Measurements from ENCODE around the gene ABHD16A. TPM values are rescaled to one million over a fixed set of nuclear protein-coding genes. Genes with fewer than 3 reads are reported as not detected.
"Not testable (repeated sequence)": the region's sequence is repeated elsewhere in the genome, so short reads cannot be mapped to it uniquely, and the experiment has no call there.

Gene ABHD16A
- total and polyA plus RNA-seq, 4 donors = 26.6 to 59.4 (median 34.9) TPM

DNA sequence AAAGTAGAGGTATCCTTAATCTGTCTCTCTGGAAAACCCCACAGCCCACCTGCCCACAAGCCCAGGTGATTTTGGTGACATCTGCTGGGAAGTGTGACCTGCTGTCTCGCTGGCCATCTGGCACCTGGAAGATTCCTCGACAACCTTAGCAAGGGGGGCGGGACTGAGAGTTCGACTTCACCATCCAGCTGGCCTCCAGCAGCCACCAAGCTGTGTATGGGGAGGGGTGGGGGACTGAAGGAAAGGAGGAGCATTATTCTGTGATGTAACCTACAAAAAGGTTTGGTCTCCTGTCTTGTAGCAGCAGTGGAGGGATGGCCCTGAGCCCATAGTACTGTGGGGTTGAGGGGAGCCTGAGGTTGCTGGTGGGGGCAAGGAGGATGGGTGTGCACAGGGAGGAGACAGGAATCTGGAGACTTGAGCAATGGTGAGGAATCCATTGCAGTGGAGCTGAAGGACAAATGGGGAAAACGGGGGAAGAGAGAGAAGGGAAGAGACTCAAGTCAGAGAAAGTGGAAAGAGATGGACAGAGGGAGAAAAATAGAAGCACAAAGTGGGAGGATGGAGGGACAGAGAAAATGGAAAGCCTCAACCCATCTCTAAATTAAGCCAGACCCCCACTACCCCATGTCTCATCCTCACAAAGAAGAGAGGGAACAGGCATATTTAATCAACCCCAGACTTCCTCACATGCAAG is 7.5 kb upstream of the ABHD16A start:
- Histone ChIP-seq H3K27ac (ENCODE audit: low read depth in 1 of 2, low read length in 2 of 2) (no peak overlapping the region), H3K36me3 (ENCODE audit: control insufficient read depth in 4 of 4, insufficient read depth in 3 of 4, low read depth in 1 of 4, low read length in 3 of 4) (no peaks in the 10 kb centered on the region), H3K9me3 (ENCODE audit: control insufficient read depth in 4 of 4, low read length in 3 of 4) (no peaks in the 10 kb centered on the region), H3K4me1 (ENCODE audit: control insufficient read depth in 4 of 4, insufficient read depth in 4 of 4, low read length in 3 of 4) (no peaks in the 10 kb centered on the region), H3K27me3 (ENCODE audit: control insufficient read depth in 4 of 4, insufficient read depth in 4 of 4, low read length in 3 of 4) (no peaks in the 10 kb centered on the region), H3K4me3 (ENCODE audit: low read depth in 1 of 3, low read length in 3 of 3) (no peak overlapping the region), H3K9ac (ENCODE audit: low read depth in 1 of 2, low read length in 2 of 2) (no peak overlapping the region)
- 66% methylated on average over 5 of the region's 5 CpGs for WGBS
- DNase-seq (ENCODE audit: low spot score) = no peak
- TF ChIP-seq YY1 (IDR thresholded peaks at IDR 0.05) (no peak), SP1 (IDR thresholded peaks at IDR 0.05) (no peak), RAD21 (IDR thresholded peaks at IDR 0.05) (no peak), NR2F2 (IDR thresholded peaks at IDR 0.05) (no peak), JUND (IDR thresholded peaks at IDR 0.05) (no peak)
- TF ChIP-seq, protein P1, sequence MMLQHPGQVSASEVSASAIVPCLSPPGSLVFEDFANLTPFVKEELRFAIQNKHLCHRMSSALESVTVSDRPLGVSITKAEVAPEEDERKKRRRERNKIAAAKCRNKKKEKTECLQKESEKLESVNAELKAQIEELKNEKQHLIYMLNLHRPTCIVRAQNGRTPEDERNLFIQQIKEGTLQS (IDR thresholded peaks at IDR 0.05) = no peak
- TF ChIP-seq, protein P2, sequence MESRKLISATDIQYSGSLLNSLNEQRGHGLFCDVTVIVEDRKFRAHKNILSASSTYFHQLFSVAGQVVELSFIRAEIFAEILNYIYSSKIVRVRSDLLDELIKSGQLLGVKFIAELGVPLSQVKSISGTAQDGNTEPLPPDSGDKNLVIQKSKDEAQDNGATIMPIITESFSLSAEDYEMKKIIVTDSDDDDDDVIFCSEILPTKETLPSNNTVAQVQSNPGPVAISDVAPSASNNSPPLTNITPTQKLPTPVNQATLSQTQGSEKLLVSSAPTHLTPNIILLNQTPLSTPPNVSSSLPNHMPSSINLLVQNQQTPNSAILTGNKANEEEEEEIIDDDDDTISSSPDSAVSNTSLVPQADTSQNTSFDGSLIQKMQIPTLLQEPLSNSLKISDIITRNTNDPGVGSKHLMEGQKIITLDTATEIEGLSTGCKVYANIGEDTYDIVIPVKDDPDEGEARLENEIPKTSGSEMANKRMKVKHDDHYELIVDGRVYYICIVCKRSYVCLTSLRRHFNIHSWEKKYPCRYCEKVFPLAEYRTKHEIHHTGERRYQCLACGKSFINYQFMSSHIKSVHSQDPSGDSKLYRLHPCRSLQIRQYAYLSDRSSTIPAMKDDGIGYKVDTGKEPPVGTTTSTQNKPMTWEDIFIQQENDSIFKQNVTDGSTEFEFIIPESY (IDR thresholded peaks at IDR 0.05) = no peak

DNA sequence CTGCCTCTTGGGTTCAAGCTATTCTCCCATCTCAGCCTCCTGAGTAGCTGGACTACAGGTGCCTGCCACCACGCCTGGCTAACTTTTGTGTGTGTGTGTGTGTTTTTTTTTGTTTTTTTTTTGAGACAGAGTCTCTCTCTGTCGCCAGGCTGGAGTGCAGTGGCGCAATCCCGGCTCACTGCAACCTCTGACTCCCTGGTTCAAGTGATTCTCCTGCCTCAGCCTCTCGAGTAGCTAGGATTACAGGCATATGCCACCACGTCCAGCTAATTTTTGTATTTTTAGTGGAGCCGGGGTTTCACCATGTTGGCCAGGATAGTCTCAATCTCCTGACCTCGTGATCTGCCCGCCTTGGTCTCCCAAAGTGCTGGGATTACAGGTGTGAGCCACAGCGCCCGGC is 6.0 kb upstream of the ABHD16A start:
- not testable (repeated sequence) for H3K4me1 ChIP-seq (ENCODE audit: control insufficient read depth in 4 of 4, insufficient read depth in 4 of 4, low read length in 3 of 4); H3K9ac ChIP-seq (ENCODE audit: low read depth in 1 of 2, low read length in 2 of 2); H3K4me3 ChIP-seq (ENCODE audit: low read depth in 1 of 3, low read length in 3 of 3); H3K27ac ChIP-seq (ENCODE audit: low read depth in 1 of 2, low read length in 2 of 2); H3K27me3 ChIP-seq (ENCODE audit: control insufficient read depth in 4 of 4, insufficient read depth in 4 of 4, low read length in 3 of 4); DNase-seq (ENCODE audit: low spot score); H3K36me3 ChIP-seq (ENCODE audit: control insufficient read depth in 4 of 4, insufficient read depth in 3 of 4, low read depth in 1 of 4, low read length in 3 of 4); H3K9me3 ChIP-seq (ENCODE audit: control insufficient read depth in 4 of 4, low read length in 3 of 4)
- 84% methylated on average over 11 of the region's 11 CpGs for WGBS

DNA sequence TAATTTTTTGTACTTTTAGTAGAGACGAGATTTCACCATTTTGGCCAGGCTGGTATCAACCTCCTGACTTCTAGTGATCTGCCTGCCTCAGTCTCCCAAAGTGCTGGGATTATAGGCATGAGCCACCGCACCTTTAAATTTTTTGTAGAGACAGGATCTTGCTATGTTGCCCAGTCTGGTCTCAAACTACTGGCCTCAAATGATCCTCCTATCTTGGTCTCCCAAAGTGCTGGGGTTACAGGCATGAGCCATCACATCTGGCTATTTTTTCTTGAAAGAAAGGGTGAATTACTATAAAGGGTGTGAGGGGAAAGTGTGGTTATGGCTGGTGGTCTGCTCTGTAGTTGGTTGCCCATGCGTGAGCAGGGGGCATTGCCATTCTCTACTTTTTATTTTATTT is 5.1 kb upstream of the ABHD16A start:
- no peaks in the 10 kb centered on the region for H3K27me3 ChIP-seq (ENCODE audit: control insufficient read depth in 4 of 4, insufficient read depth in 4 of 4, low read length in 3 of 4)
- H3K9ac ChIP-seq (ENCODE audit: low read depth in 1 of 2, low read length in 2 of 2) = no peak overlapping the region
- H3K4me1 ChIP-seq (ENCODE audit: control insufficient read depth in 4 of 4, insufficient read depth in 4 of 4, low read length in 3 of 4) = no peaks in the 10 kb centered on the region
- no peaks in the 10 kb centered on the region for H3K9me3 ChIP-seq (ENCODE audit: control insufficient read depth in 4 of 4, low read length in 3 of 4)
- H3K36me3 ChIP-seq (ENCODE audit: control insufficient read depth in 4 of 4, insufficient read depth in 3 of 4, low read depth in 1 of 4, low read length in 3 of 4) = no peaks in the 10 kb centered on the region
- no peak overlapping the region for H3K27ac ChIP-seq (ENCODE audit: low read depth in 1 of 2, low read length in 2 of 2)
- TF ChIP-seq, protein P3, sequence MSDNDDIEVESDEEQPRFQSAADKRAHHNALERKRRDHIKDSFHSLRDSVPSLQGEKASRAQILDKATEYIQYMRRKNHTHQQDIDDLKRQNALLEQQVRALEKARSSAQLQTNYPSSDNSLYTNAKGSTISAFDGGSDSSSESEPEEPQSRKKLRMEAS (IDR thresholded peaks at IDR 0.05) = no peak
- TF ChIP-seq, protein P4, sequence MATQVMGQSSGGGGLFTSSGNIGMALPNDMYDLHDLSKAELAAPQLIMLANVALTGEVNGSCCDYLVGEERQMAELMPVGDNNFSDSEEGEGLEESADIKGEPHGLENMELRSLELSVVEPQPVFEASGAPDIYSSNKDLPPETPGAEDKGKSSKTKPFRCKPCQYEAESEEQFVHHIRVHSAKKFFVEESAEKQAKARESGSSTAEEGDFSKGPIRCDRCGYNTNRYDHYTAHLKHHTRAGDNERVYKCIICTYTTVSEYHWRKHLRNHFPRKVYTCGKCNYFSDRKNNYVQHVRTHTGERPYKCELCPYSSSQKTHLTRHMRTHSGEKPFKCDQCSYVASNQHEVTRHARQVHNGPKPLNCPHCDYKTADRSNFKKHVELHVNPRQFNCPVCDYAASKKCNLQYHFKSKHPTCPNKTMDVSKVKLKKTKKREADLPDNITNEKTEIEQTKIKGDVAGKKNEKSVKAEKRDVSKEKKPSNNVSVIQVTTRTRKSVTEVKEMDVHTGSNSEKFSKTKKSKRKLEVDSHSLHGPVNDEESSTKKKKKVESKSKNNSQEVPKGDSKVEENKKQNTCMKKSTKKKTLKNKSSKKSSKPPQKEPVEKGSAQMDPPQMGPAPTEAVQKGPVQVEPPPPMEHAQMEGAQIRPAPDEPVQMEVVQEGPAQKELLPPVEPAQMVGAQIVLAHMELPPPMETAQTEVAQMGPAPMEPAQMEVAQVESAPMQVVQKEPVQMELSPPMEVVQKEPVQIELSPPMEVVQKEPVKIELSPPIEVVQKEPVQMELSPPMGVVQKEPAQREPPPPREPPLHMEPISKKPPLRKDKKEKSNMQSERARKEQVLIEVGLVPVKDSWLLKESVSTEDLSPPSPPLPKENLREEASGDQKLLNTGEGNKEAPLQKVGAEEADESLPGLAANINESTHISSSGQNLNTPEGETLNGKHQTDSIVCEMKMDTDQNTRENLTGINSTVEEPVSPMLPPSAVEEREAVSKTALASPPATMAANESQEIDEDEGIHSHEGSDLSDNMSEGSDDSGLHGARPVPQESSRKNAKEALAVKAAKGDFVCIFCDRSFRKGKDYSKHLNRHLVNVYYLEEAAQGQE (IDR thresholded peaks at IDR 0.05) = no peak
- TF ChIP-seq HNF4A (conservative IDR thresholded peaks at IDR 0.05) = no peak
- TF ChIP-seq TAF1 (conservative IDR thresholded peaks at IDR 0.05) = no peak
- no peak for DNase-seq (ENCODE audit: low spot score)
- WGBS = 96% methylated on average over 3 of the region's 3 CpGs
- H3K4me3 ChIP-seq (ENCODE audit: low read depth in 1 of 3, low read length in 3 of 3) = no peak overlapping the region

Data from liver (tissue), 9 donors.